DND-41 (cell line): ENCODE measurements around the gene ABCB8.
"Not testable (repeated sequence)": the region's sequence is repeated elsewhere in the genome, so short reads cannot be mapped to it uniquely, and the experiment has no call there.

Experiments
- ATAC-seq: fragments of 200-7000 bp; cut with Tn5 transposase; 3 replicates; pipeline ENCODE4 v1.9.1; 2021; ENCODE audit warnings: low read depth; ENCODE audit not compliant: insufficient read depth
- DNase-seq: peaks from one replicate; pipeline ENCODE4 v3.0.0-alpha.2; 2020
- H2AFZ ChIP-seq: 2 replicates; pipeline ENCODE4 v1.6.0; 2012; ENCODE audit warnings: low read depth, low read length
- H3K27ac ChIP-seq: 2 replicates; pipeline ENCODE4 v1.5.1; 2012; ENCODE audit warnings: low read length, inconsistent platforms
- H3K27me3 ChIP-seq: fragments of 200-600 bp; sonication (generic); 2 replicates; pipeline ENCODE4 v1.6.0; 2012; ENCODE audit warnings: low read length, mild to moderate bottlenecking, inconsistent platforms; ENCODE audit not compliant: insufficient read depth, poor library complexity
- H3K36me3 ChIP-seq: 2 replicates; pipeline ENCODE4 v1.5.1; 2012; ENCODE audit warnings: low read length, inconsistent platforms; ENCODE audit not compliant: insufficient read depth
- H3K4me1 ChIP-seq: 2 replicates; pipeline ENCODE4 v1.5.1; 2012; ENCODE audit warnings: mild to moderate bottlenecking, low read length; ENCODE audit not compliant: insufficient read depth
- H3K4me2 ChIP-seq: 2 replicates; pipeline ENCODE4 v1.6.0; 2012; ENCODE audit warnings: mild to moderate bottlenecking, moderate library complexity, low read length, inconsistent platforms; ENCODE audit not compliant: insufficient read depth
- H3K4me3 ChIP-seq, 2 experiments: fragments of 200-600 bp in 1 of 2; shearing (Covaris generic) in 1 of 2; 2 replicates each; pipeline ENCODE4 v1.5.1; 2012 to 2016; ENCODE audit warnings: inconsistent platforms in 2 of 2, low read length in 2 of 2, mild to moderate bottlenecking in 2 of 2, low read depth in 1 of 2, moderate library complexity in 1 of 2
- H3K79me2 ChIP-seq: 2 replicates; pipeline ENCODE4 v1.6.0; 2012; ENCODE audit warnings: low read length, inconsistent platforms; ENCODE audit not compliant: insufficient read depth
- H3K9ac ChIP-seq: 2 replicates; pipeline ENCODE4 v1.6.0; 2012; ENCODE audit warnings: low read depth, mild to moderate bottlenecking, inconsistent platforms, low read length, moderate library complexity
- H3K9me3 ChIP-seq: 2 replicates; pipeline ENCODE4 v1.5.1; 2012; ENCODE audit warnings: low read length, moderate library complexity, mild to moderate bottlenecking, inconsistent platforms; ENCODE audit not compliant: insufficient read depth, severe bottlenecking
- H4K20me1 ChIP-seq: 2 replicates; pipeline ENCODE4 v1.6.0; 2012; ENCODE audit warnings: low read length; ENCODE audit not compliant: insufficient read depth
- CTCF ChIP-seq: IDR thresholded peaks from 2 replicates; pipeline ENCODE4 v1.5.1; 2012; ENCODE audit warnings: borderline replicate concordance, low read length, moderate library complexity, mild to moderate bottlenecking; ENCODE audit not compliant: poor library complexity, severe bottlenecking; ENCODE audit errors: extremely low read depth
- EZH2 ChIP-seq: IDR thresholded peaks from 3 replicates; pipeline ENCODE4 v1.6.1; 2012; ENCODE audit warnings: borderline replicate concordance, low read depth, mild to moderate bottlenecking, moderate library complexity, low read length, inconsistent platforms; ENCODE audit not compliant: severe bottlenecking

ABCB8 gene

GRCh38 chr7:151010037-151010306, 18.3 kb upstream of the ABCB8 start:
- no peak overlapping the region for H2AFZ ChIP-seq
- ATAC-seq (no peak), DNase-seq (no peak)
- H3K36me3 ChIP-seq, result no peaks in the 10 kb centered on the region
- no peak overlapping the region for H3K9ac ChIP-seq
- no peak overlapping the region for H3K27ac ChIP-seq
- H3K4me2 ChIP-seq, result no peak overlapping the region
- no peaks in the 10 kb centered on the region for H3K79me2 ChIP-seq
- no peaks in the 10 kb centered on the region for H3K27me3 ChIP-seq
- no peaks in the 10 kb centered on the region for H4K20me1 ChIP-seq
- H3K9me3 ChIP-seq, result no peaks in the 10 kb centered on the region
- TF ChIP-seq CTCF (no peak), EZH2 (no peak)
- no peak overlapping the region for H3K4me3 ChIP-seq
- H3K4me1 ChIP-seq, result peaks cover 25% of the 10 kb centered on the region

GRCh38 chr7:151010307-151011096, 17.7 kb upstream of the ABCB8 start:
- Histone ChIP-seq H3K9ac (no peak overlapping the region), H3K27me3 (no peaks in the 10 kb centered on the region), H3K36me3 (no peaks in the 10 kb centered on the region), H3K27ac (no peak overlapping the region), H3K4me1 (peaks cover 25% of the 10 kb centered on the region), H3K79me2 (no peaks in the 10 kb centered on the region), H3K4me2 (no peak overlapping the region), H4K20me1 (no peaks in the 10 kb centered on the region), H3K4me3 (no peak overlapping the region), H3K9me3 (no peaks in the 10 kb centered on the region), H2AFZ (no peak overlapping the region)
- TF ChIP-seq EZH2, result no peak
- no peak for TF ChIP-seq CTCF
- DNase-seq (no peak), ATAC-seq (no peak)

- no peaks in the 10 kb centered on the region for H3K79me2 ChIP-seq
- no peaks in the 10 kb centered on the region for H4K20me1 ChIP-seq
- DNase-seq (no peak), ATAC-seq (no peak)
- H3K4me1 ChIP-seq, result peaks cover 25% of the 10 kb centered on the region
- no peak overlapping the region for H3K27ac ChIP-seq
- H3K9ac ChIP-seq, result no peak overlapping the region
- no peak overlapping the region for H2AFZ ChIP-seq
- H3K36me3 ChIP-seq, result no peaks in the 10 kb centered on the region
- TF ChIP-seq CTCF (no peak), EZH2 (no peak)
- no peak overlapping the region for H3K4me3 ChIP-seq
- H3K4me2 ChIP-seq, result no peak overlapping the region
- no peaks in the 10 kb centered on the region for H3K27me3 ChIP-seq
- H3K9me3 ChIP-seq, result no peaks in the 10 kb centered on the region
Observed at GRCh38 chr7:151011097-151011409, 17.2 kb upstream of the ABCB8 start.

GRCh38 chr7:151011616-151012015, 16.6 kb upstream of the ABCB8 start:
- H3K9ac ChIP-seq, H2AFZ ChIP-seq, H4K20me1 ChIP-seq, H3K4me3 ChIP-seq, H3K27ac ChIP-seq, H3K9me3 ChIP-seq, H3K27me3 ChIP-seq, H3K79me2 ChIP-seq, ATAC-seq, H3K4me2 ChIP-seq, H3K36me3 ChIP-seq, DNase-seq: not testable (repeated sequence)
- H3K4me1 ChIP-seq, result peaks cover 25% of the 10 kb centered on the region
